MV-4-11 (cell line): ENCODE data around the gene LYRM4.

ENCODE experiments used
- DNase-seq: peaks from one replicate; lab custom pipeline; 2025; lab: John Stamatoyannopoulos, UW

The LYRM4 gene

DNA sequence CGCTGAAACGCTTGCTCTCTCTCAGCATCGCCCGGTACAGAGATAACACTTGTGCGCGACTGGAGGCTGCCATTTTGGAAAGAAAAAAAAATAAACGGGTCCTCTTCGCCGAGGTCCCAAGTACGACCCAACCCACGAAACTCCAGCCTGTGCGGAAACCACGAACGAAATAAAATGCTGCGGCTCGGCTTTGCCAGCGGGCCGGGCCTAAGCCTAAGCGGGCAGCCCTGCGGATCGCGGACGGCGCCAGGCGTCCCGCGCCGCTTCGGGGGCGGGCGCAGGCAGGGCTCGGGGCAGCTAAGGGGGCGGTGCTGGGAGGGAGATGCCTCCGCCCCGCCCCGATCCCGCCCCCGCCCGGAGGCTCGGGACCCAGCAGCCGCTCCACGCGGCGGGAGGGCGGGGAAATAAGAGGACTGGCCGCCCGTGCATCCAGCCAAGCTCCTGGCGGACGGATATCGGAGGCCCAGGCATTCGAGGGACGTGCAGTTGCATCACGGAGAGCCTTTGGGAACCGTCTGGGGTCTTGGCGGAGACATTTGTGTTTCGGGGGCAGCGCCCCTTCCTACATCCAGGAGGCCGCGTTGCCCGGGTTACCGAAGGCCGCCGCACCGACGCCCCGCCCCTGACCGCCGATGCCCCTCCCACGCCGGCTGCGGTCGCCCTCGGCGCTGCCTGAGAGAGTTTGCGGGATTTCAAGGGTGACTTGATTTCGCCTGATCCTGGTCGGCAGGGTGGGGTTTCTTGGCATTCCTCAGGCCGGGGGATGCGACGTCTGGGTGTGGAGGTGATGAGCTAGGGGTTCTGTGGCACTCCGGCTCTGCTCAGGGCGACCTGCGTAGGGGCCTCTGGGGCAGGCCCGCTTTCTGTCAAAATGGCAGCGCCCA, at the start of gene LYRM4, which contains the start of gene FARS2:
TSS of gene LYRM4 (minus strand) at position 290 of the 884 bp plus-strand sequence. CDS start at position 73, 217 bp downstream.
TSS of gene FARS2 (plus strand) at position 853 of the 884 bp plus-strand sequence.
- peak; percentile 83 for DNase-seq

DNA sequence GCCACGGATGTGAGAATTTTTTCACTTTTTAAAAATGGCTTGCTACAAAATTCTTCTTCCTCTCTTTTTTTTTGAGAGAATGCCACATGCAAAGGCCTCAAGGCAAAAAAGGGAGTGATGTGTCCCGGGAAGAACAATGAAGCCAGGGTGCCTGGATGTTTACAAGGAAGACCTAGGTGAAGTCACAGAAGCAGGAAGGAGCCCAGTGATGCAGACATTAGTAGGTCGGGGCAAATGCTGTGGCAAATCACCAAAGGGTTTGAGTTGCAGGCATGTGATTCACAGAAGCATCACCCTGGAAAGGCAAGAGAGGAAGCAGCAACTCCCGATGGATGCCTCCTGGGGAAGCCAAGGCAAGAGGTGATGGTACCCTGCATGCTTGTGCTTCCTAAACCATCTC, 47.3 kb upstream of the LYRM4 start:
- DNase-seq: no peak

DNA sequence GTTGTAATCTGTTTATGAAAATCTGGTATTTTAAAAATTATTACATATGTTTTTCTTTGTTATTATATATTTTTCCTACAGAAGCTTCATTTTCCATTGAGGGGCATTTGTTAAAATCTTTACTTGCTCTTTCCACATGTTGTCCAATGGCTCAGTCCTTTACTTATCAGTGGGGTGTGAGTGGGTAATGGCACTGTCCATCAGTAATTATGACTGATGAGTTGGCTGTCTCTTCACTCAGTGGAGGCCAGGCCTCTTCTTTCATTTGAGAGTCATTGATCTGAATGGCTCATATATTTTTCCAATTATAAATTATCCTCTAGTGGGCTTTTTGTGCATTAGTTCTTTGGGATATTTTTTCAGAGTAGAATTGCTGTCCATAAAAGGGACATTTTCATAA, 46.3 kb upstream of the LYRM4 start:
- DNase-seq: no peak

DNA sequence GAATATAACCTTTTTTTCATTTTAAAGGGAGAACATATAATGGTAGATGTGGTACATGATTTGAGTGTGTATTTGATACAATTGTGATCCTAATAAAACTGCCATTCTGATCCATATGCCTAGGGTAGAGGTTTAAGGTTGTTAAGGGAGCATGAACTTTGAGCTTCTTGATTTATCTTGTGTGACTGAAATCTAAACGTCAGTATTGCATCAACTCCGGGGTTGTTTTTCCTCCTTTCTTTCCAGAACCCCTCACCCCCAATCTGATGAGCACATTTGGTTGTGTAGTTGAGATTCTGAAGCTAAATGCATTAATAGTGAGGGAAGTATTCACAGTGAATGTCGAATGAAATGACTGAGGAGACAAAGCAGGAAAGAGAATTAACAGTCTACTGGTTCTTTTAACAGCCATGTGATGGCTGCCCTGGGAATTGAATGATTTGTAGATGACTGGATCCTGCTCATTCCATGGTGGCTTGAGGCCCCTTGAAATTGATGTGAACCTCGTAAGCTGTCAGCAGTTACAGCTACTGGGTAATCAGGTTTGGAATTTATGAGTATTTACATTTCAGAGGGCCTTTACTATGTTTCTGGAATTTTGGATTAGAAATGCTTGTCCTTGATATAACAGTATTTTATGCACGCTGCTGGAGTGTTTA, 45.3 kb upstream of the LYRM4 start:
- peak; percentile 29 for DNase-seq

DNA sequence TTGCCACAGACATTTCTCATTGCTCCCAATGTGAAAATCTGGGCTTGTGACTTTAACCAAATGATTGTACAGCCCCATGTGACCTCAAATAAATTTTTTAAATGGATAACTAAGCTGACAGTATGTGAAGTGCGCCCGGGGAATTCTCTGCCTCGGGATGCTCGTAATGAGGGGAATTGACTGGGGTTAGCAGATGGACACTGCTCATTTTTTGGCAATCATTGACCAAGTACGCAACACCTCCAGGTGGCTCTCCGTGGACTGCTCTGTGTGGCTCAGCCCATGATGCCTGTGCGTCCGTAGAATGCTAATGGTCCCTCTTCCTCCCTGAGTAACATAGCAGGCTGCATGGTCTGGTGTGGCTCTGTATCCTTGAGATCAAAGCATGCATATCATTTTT, 42.9 kb upstream of the LYRM4 start:
- DNase-seq: no peak

DNA sequence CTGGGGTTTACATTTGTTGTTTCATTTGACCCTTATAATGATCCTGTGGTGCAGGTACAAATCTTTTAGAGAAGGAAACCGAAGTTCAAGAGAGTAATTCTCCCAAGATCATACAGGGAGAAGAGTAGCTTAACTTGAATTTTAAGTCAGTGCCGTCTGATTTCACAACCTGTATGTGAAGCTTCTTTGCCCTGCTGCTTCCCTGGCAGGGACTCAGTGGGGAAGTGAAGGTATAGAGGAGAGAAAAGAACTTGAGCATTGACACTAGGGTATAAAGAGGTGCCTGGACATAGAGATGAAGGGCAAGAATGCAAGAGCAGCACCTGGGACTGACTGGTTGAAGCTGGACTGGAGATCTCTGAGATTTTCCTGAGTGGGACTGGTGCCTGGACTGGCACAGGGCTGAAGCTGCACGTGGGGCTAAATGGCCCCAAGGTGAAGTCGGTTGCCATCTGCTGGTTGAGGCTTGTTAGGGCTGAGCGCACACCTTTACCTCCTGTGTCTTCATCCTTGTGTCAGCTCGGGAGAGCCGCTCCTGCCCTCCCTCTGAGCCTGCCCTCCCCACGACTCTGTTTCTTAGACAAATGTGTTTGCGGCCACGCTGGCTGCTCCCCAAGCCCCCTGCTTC, 42.4 kb upstream of the LYRM4 start:
- peak; percentile 18 for DNase-seq

DNA sequence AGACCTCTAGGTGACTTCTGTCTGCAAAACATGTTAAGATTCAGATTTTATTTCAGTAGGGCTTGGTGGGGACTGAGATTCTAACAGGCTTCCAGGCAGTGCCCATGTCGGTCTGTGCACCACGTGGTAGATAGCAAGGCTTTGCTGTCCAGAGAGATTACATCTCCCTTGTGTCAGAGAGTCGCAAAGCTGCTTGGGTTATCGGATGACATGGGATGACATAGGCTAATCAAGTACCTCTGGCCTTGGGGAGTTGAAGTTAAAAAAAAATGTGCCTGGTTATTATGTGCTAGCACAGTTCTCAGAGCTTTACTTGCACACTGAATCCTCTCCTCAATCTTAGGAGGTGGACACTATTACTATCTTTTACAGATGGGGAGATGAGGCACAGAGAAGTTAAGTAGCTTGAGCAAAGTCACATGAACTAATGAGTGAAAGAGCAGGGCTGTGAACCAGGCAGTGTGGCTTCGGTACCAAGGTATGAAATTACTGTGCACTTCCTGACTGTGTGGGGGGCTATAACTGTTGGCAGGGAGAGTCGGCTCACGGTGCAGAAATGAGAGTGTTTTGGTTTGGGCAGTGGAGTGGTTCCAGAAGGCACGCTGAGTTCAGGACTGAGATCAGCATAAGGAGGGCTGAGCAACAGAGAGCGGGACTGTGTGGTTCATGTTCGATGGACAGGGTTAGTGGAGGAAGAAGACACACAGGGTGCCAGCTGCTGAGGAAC, 41.6 kb upstream of the LYRM4 start:
- no peak for DNase-seq

DNA sequence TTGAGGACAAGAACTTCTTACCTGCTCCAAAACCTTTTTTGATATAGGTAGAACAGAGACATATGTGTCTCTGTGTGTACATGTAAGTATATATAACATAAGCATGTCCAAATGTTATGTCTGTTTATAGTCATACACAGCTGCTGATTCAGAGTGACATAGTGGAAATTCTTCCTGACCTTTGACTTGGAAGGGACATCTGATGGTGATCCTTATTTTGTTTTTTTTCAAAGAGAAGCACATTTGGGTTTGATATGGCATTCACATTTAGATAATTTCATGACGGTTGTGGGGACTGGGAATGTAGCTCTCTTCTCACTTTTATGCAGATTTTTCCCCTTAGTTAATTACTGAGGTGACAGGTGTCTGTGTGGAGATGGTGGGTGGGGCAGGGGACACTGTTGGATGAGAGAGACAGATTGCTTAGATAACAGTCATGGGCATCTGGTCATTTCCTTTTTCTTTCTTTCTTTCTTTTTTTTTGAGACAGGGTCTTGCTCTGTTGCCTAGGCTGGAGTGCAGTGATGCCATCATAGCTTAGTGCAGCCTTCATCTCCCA, 39.5 kb upstream of the LYRM4 start:
- DNase-seq: no peak

DNA sequence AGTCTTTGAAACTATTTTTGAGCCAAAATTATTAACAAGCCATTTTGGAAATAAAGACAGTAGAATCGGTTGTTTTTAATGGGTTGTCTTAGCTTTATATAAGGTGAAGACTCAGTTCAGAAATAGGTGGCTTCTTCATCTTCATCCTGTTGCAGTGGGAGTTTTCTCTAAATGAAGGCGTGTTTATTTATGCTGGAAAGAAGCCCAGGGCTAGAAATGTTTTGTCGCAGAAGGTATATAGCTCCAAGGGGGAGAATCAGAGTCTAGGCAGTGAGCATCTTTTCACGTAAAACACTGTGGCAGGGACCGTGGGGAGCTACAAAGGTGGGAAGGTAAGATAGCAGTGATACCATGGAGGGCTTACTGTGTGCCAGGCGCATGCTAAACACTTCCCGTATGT, 34.9 kb upstream of the LYRM4 start:
- DNase-seq: no peak

DNA sequence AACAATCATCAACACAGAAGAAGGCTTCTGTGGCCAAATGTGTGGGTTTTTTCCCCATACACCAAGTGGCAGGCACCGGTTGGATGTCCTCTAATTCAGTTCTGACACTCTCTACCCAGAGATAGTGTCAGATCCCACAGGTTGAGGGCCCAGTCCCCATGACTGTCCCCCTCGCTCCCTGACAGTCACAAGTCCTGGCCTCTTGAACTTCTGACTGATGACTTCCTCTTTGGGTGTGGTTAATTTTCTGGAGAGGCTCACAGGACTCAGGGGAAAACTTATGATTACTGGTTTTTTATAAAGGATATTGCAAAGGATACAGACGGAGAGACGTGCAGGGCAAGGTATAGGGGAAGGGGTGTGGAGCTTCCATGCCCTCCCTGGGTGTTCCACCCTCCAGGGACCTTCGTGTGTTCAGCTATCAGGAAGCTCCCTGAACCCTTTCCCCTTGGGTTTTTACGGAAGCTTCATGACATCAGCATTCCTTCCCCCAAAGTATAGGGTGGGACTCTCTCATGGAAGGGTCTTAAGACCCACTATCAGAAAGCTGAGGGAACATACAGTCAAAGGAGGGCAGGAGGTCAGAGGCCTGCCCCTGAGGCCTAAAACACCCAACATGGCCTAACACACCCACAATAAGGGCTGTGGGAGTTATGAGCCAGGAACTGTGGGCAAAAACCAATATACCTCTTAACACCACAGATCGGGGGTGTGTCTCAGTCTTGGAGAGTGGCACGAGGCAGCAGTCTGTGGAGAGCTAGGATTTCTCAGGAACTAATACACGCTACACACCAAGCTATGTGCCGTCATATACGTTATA, 33.9 kb upstream of the LYRM4 start:
- DNase-seq: peak; percentile 74

DNA sequence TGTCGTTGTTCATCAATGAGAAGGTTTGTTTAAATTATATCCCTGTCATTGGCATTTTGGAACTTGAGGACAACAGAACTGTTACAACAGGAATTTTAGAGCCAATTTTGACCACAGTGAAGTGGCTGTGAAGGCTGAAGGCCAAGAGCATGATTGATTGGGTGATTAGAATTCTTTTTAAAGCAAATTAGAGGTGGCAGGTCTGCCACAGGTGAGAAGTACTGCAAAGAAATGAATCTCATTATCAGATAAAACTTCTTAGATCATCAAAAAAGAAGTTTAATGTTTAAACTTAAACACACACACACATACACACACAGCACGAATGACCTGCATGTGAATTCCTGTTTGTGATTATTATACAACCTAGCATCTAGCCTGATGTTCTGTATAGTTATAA, 32.9 kb upstream of the LYRM4 start:
- DNase-seq: no peak

DNA sequence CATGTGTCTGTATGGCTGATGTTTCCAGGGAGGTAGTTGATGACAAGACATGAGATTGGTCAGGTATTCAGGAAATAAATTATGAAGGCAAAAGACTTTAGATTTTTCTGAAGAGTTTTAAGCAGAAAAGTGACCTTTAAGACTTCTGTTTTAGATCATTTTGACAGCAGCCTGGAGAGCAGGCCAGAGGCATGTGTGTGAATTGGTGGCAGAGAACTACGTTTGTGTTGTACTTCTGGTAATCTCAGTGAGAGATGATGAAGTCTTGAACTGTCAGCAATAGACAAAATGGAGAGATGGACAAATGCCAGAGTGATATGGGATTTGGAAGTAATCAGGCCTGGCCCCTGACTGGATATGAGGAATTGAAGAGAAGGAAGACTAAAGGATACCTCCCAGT, 31.4 kb upstream of the LYRM4 start:
- DNase-seq: no peak

DNA sequence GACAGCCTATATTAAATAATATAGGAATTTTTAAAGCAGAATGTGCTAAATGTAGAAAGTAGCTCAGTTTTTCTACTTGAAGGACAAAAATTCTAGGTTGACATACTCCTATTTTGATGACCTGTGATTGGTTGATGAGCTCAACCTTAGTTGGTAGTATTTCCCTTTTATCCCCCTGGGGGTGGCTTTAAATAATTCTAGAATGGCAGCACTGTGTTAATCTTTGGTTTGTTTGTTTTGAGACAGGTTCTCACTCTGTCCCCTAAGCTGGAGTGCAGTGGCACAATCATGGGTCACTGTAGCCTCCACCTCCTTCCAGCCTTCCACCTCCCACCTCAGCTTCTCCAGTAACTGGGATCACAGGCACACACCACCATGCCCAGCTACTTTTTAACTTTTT, 29.8 kb upstream of the LYRM4 start:
- no peak for DNase-seq

DNA sequence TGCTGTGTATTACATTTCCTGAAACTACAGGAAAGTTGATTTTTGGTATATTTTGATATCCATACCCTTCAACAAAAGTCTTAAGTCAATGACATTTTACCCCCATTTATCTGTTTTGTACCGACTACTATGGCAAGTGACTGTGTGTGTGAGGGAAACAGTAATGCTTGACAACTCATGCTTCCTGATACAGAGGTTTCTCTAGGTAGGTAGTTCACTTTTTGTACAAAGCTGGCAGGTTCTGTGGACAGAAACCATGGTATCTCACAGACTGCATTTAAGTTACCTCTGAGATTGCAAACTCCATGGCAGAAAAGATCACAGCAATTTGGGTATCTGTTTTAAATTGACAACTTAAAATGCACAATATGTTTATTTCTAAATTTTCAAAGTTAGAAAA, 29.3 kb upstream of the LYRM4 start:
- DNase-seq: no peak

DNA sequence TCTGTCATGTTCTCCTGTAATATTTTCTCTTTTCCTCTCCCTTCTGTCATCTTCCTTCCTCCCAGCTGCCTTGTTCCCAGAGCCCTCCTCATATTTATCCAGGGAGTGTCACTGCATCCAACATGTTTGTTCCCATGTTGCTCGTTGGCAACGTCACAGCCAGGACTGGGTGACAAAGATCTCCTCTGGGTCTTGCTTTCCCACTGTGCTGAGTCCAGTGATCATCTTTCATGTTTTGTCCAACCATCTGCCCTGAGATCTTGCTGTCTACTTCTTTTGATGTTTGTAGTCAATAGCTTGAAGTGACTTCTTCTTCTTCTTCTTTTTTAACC, 27.2 kb upstream of the LYRM4 start:
- no peak for DNase-seq

DNA sequence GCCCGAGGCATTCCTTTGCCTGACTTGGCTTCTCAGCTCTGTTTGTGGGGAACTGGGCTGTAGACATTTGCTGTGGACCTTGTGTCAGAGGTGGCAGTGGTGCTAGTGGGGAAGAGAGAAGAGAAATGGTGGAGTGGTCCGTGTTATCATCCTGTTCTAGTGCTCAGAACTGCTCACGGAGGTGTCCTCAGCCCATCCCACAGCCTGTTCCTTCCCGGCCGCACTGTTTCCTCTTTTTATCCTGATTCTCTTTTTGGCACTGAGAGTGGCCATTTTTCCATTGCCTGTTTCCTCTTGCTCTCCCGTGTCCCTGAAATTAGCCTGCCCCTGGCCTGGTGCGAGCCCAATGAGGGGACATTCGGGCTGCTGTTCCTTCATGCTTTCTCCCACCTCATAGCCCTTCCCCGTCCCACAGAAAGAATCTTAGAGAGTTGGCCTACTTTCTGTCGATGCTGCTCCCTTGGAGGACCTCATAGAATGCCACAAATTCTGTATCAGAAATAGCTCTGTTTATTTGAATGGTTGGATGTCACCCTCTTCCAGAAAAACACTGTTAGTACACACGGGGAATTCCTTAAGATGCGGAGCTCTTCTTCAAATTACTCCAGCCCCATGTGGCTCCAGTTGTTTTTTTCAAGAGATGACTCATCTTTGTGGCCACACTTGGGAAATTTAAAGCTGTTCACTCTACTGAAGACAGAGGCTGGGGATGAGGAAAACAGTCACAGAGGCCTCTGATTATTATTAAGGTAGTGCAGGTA, 26.6 kb upstream of the LYRM4 start:
- peak; percentile 7 for DNase-seq

DNA sequence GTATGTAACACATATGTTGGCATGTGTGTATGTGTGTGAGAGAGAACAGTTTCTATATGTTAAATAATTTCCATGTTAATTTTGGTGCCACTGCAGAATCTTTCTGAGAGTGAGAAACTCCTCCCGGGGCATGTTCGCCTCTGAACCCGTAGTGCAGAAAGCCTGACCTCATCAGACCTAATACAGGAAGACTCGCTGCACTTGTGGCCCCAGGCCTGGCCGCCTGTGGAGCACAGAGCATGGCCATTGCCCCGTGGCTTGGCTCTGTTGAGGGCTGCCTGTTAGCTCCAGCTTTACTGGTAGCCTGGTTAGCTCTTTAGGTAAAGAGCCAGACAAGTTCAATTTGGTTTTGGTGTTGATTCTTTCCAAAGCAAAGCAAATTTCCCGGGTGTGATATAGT, 26.0 kb upstream of the LYRM4 start:
- no peak for DNase-seq

DNA sequence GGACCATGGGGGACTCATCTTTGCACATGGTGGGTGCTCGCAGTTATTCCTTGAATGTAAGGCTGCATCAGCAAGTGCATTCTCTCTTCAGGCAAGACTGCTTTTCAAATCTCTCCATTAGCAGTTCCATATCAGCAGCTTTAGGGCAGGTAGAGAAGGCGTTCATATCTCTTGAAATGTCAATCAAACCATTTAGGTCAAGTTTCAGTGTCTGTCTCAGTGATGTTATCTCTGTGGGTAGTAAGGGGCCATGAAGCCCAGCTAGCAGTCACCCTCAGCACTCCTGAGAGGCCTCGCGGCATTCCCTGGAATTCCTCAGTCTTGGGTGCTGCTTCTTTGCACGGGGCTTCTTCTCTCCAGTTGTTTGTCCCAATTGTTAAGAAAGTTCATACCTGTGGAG, 24.8 kb upstream of the LYRM4 start:
- no peak for DNase-seq

DNA sequence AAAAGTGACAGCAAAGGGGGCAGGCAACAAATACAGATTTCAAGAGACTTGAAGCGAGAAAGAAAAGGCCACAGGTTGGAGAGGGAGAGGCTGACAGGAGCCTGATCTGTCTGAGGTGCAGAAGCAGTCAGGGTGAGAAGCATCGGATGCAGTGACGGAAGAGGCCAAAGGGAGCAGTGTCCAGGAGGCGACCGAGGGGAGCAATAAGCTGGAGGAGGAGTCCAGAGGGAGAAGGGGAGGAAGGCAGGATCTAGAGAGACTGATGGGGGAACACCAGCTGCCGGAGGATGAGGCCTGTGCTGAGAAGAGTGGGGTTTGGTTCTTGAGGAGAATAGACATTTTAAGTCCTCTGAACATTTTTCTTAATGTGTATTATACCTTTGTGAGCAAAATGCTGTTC, 24.3 kb upstream of the LYRM4 start:
- DNase-seq: no peak

DNA sequence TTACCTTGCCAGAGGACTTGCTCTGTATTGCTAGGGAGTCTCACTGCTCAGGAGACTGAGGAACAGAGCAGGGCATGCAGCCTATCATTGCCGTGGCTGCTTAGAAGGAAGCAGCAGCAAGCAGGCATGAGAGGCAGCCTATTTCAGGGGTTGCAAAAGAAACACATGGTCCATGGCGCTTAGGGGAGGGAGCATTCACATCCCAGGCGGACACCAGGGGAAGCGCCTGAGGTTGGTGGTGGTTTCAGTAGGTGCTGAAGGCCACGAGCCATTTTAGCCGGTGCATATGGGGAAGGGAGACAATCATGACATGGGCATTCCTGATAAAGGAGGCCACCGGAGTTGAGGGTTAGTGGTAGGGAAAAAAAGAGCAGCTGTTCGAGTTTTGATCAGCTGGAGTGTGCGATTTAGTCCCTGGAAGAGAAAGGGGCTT, 21.5 kb upstream of the LYRM4 start:
- DNase-seq: no peak
